Spleen (tissue), 11 donors: ENCODE results near the gene SUSD2. TPM values are rescaled to one million over a fixed set of nuclear protein-coding genes. Genes with fewer than 3 reads are reported as not detected.

Experiments
- DNase-seq: peaks from one replicate; pipeline ENCODE4 v3.0.0-alpha.2; 2020
- H3K27ac ChIP-seq, 8 donors: fragments of 200-600 bp; sonication (generic) in 7 of 8; 1 replicate in 4 of 8; 2 replicates in 4 of 8; pipeline versions ENCODE4 v1.5.0 to v1.8.0; 2016 to 2021; ENCODE audit warnings: inconsistent platforms in 4 of 8, mild to moderate bottlenecking in 4 of 8, moderate library complexity in 1 of 8
- H3K27me3 ChIP-seq, 7 donors: fragments of 200-600 bp; sonication (generic) in 6 of 7; replicated peaks in 1 of 7; 1 replicate in 4 of 7; 2 replicates in 3 of 7; pipeline versions ENCODE4 v1.5.0 to v1.8.0; 2016 to 2021; ENCODE audit warnings: inconsistent platforms in 3 of 7, mild to moderate bottlenecking in 1 of 7
- H3K36me3 ChIP-seq, 6 donors: fragments of 200-600 bp; sonication (generic) in 5 of 6; 1 replicate in 4 of 6; 2 replicates in 2 of 6; pipeline versions ENCODE4 v1.5.0 to v1.8.0; 2016 to 2021; ENCODE audit warnings: inconsistent platforms in 2 of 6
- H3K4me1 ChIP-seq, 6 donors: fragments of 200-600 bp; sonication (generic) in 5 of 6; 1 replicate in 3 of 6; 2 replicates in 3 of 6; pipeline versions ENCODE4 v1.5.0 to v1.8.0; 2016 to 2021; ENCODE audit warnings: inconsistent platforms in 3 of 6
- H3K4me3 ChIP-seq, 8 donors: fragments of 200-600 bp; sonication (generic) in 7 of 8; 1 replicate in 4 of 8; 2 replicates in 4 of 8; pipeline versions ENCODE4 v1.5.0 to v1.8.0; 2016 to 2021; ENCODE audit warnings: inconsistent platforms in 4 of 8, mild to moderate bottlenecking in 4 of 8, moderate library complexity in 2 of 8
- H3K9me3 ChIP-seq, 8 donors: fragments of 200-600 bp; sonication (generic) in 7 of 8; 1 replicate in 4 of 8; 2 replicates in 4 of 8; pipeline versions ENCODE4 v1.5.0 to v1.8.0; 2016 to 2021; ENCODE audit warnings: inconsistent platforms in 4 of 8
- POLR2A ChIP-seq, 3 donors: fragments of 450-650 bp; IDR thresholded peaks; one replicate each; pipeline ENCODE4 v1.5.1; 2017; ENCODE audit warnings: antibody characterized with exemption in 3 of 3, mild to moderate bottlenecking in 1 of 3
- POLR2AphosphoS5 ChIP-seq, 3 donors: sonication (generic); formaldehyde crosslinking; IDR thresholded peaks; one replicate each; pipeline ENCODE4 v1.5.1; 2017; ENCODE audit warnings: antibody characterized with exemption in 3 of 3
- WGBS, 5 donors: extraction: QIAGEN DNeasy Blood & Tissue Kit in 3 of 5; methylation state at CpG; one replicate each; pipeline versions ENCODE4 v1.1.5 to v1.1.7; 2013 to 2018; 5-methylcytosine and 5-hydroxymethylcytosine counted together
- intact Hi-C: fragments of 100-400 bp; cut with DNase I; formaldehyde crosslinking; loops from one replicate; pipeline ENCODE4 v1.15.0; 2023; ENCODE audit warnings: low total_unique reads
- polyA plus RNA-seq, 3 donors: library from polyadenylated mRNA; stranded (reverse); fragments of 200-250 nt; gene quantifications; one replicate each; pipeline ENCODE4 v1.2.1, GENCODE V29; 2013
- total RNA-seq, 7 donors: library from RNA; depleted of rRNA in 3 of 7; stranded (reverse); fragments of >200 nt in 3 of 7; fragmentation: NEBNext Ultra II Directional in 4 of 7; extraction: Animal tissue kit (Norgen Biotek cat#: 25700) in 4 of 7; gene quantifications; one replicate each; pipeline versions ENCODE4 v1.1.0 to v1.2.1, GENCODE V29; 2016 to 2021
- TF ChIP-seq, protein P1 (sequence below), 11 experiments: fragments of 200-600 bp in 7 of 11; fragments of 450-650 bp in 4 of 11; sonication (generic) in 4 of 11; IDR thresholded peaks in 8 of 11; conservative IDR thresholded peaks in 3 of 11; 1 replicate in 7 of 11; 2 replicates in 4 of 11; pipeline versions ENCODE4 v1.4.0 to v1.8.0; 2016 to 2021; ENCODE audit warnings: antibody characterized with exemption in 11 of 11, inconsistent platforms in 4 of 11, mild to moderate bottlenecking in 1 of 11
- donor health status: healthy with polysubstance abuse.
- donor health status: DM: no; HTN: no; CAD: no; lungs with moderate emphysema.
- donor health status: DM: no; HTN: no; CAD: no.
- donor health status: Bipolar disorder and iron deficiency.
- donor health status: healthy.
- donor health status: DM: no; HTN: no; CAD: no.
- donor health status: DM: yes; HTN: yes; CAD: no.

SUSD2 gene
- total and polyA plus RNA-seq, 10 donors, result 1.4 to 9.0 (median 3.4) TPM

DNA sequence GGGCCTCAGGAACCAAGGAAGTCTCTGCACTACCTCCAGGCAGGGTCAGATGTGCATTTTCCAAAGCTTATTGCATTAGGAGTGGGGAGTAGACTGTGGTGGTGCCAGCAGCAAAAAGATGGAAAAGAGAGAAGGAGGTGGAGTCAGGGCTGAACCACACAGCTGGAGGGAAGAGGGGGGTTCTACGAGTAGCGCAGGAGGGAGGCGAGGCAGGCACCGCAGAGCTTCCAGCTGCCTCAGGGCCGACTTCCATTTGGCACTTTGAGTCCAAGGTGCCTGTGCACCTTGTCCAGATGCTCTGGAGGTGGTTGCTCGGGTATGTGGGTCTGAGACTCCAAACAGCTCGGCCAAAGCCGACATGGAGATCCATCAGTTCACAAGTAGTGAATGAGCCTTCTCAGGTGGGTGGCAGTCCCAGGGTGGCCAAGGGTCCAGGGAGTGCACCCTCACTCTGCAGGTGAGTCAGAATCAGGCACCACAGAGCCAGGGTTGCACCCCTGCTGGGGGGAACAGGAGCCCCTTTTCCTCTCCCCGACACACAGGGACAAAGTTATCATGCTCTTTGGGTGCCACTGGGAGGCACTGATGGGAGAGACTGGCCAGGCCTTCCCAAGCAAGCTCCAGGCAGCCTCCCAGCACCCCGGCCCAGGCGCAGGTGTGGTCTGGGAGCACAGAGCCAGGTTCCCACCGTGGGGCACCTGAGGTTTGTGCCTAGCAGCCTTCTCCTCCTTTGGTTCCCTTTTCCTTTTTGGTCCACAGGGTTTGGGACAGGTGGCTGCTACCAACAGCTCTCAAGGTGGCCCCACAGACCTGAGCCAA, 33.4 kb downstream of the SUSD2 start:
- peaks cover 0 to 24% (median 2%) of the 10 kb centered on the region in 6 donors for H3K36me3 ChIP-seq
- peaks cover 0 to 19% (median 0%) of the 10 kb centered on the region in 6 donors for H3K4me1 ChIP-seq
- 77 to 85% (median 81%) methylated on average over 8 to 12 of the region's 12 CpGs for WGBS, 5 donors
- intact Hi-C loops, result no loop called here
- TF ChIP-seq POLR2AphosphoS5 (IDR thresholded peaks at IDR 0.05) (no peak), POLR2A (IDR thresholded peaks at IDR 0.05) (no peak)
- TF ChIP-seq, protein P1, sequence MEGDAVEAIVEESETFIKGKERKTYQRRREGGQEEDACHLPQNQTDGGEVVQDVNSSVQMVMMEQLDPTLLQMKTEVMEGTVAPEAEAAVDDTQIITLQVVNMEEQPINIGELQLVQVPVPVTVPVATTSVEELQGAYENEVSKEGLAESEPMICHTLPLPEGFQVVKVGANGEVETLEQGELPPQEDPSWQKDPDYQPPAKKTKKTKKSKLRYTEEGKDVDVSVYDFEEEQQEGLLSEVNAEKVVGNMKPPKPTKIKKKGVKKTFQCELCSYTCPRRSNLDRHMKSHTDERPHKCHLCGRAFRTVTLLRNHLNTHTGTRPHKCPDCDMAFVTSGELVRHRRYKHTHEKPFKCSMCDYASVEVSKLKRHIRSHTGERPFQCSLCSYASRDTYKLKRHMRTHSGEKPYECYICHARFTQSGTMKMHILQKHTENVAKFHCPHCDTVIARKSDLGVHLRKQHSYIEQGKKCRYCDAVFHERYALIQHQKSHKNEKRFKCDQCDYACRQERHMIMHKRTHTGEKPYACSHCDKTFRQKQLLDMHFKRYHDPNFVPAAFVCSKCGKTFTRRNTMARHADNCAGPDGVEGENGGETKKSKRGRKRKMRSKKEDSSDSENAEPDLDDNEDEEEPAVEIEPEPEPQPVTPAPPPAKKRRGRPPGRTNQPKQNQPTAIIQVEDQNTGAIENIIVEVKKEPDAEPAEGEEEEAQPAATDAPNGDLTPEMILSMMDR (IDR thresholded peaks at IDR 0.05 in 8 of 11, conservative IDR thresholded peaks at IDR 0.05 in 3 of 11), result no peak
- H3K9me3 ChIP-seq, result no peaks in the 10 kb centered on the region
- DNase-seq, result no peak
- H3K4me3 ChIP-seq, result no peak overlapping the region
- H3K27ac ChIP-seq, result no peak overlapping the region
- no peaks in the 10 kb centered on the region for H3K27me3 ChIP-seq

DNA sequence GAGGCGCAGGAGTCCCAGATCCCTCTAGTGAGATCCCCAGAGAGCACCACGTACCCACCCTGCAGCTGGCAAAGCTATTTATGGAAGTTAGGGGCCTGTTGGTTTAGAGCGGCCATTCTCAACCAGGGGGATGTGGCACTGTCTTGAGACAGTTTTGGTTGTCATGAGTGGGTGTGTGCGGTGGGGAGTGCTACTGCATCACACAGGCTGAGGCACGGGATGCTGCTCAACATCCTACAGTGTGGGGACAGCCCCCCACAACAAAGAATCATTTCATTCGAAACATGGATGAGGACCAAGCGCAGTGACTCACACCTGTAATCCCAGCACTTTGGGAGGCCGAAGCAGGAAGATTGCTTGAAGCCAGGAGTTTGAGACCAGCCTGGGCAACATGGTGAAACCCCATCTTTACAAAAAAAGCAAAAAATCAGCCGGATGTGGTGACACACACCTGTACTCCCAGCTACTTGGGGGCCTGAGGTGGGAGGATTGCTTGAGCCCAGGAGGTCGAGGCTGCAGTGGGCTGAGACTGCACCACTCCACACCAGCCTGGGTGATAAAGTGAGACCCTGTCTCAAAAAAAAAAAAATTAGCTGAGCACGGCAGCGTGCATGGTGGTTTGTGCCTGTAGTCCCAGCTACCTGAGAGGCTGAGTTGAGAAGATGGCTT, 35.4 kb downstream of the SUSD2 start:
- no peak for DNase-seq
- WGBS, 5 donors, result 76 to 89% (median 86%) methylated on average over 11 to 12 of the region's 12 CpGs
- Histone ChIP-seq H3K27ac (no peak overlapping the region), H3K4me1 (peaks cover 0 to 17% (median 0%) of the 10 kb centered on the region in 6 donors), H3K36me3 (peaks cover 0 to 35% (median 2%) of the 10 kb centered on the region in 6 donors), H3K9me3 (no peaks in the 10 kb centered on the region), H3K27me3 (no peaks in the 10 kb centered on the region), H3K4me3 (no peak overlapping the region)
- TF ChIP-seq, protein P1 (IDR thresholded peaks at IDR 0.05 in 8 of 11, conservative IDR thresholded peaks at IDR 0.05 in 3 of 11), result no peak
- TF ChIP-seq POLR2A (IDR thresholded peaks at IDR 0.05) (no peak), POLR2AphosphoS5 (IDR thresholded peaks at IDR 0.05) (no peak)
- intact Hi-C loops, result no loop called here

DNA sequence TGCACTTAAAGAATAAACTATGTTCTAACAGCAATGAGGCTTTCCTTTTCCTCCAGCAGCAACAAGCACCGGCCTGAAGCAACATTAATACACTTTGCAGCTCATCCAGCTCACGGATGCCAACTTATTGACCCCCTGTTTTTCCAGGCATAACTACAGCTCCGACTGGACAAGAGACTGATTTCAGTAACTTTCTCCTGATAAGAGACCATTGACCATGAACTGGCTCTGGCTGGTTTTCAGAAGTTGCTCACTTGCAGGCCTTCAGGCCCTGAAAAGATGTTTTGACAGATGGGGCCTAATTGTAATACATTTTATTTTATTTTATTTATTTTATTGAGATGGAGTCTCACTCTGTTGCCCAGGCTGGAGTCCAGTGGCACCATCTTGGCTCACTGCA, 36.1 kb downstream of the SUSD2 start:
- 72 to 87% (median 75%) methylated on average over 3 of the region's 3 CpGs for WGBS, 5 donors
- H3K27ac ChIP-seq, result no peak overlapping the region
- no peak for DNase-seq

More for the DNA sequence above, 36.1 kb downstream of the SUSD2 start:
- Histone ChIP-seq H3K4me3 (no peak overlapping the region), H3K4me1 (peaks cover 0 to 10% (median 0%) of the 10 kb centered on the region in 6 donors), H3K9me3 (no peaks in the 10 kb centered on the region), H3K27me3 (no peaks in the 10 kb centered on the region), H3K36me3 (peaks cover 0 to 35% (median 2%) of the 10 kb centered on the region in 6 donors)
- TF ChIP-seq POLR2A (IDR thresholded peaks at IDR 0.05) (no peak), POLR2AphosphoS5 (IDR thresholded peaks at IDR 0.05) (no peak)
- TF ChIP-seq, protein P1 (IDR thresholded peaks at IDR 0.05 in 8 of 11, conservative IDR thresholded peaks at IDR 0.05 in 3 of 11), result no peak
- intact Hi-C loops, result no loop called here
